ENCODE data around the gene OR6C1.
"Not testable (repeated sequence)": the region's sequence is repeated elsewhere in the genome, so short reads cannot be mapped to it uniquely, and the experiment has no call there.

The OR6C1 gene

DNA sequence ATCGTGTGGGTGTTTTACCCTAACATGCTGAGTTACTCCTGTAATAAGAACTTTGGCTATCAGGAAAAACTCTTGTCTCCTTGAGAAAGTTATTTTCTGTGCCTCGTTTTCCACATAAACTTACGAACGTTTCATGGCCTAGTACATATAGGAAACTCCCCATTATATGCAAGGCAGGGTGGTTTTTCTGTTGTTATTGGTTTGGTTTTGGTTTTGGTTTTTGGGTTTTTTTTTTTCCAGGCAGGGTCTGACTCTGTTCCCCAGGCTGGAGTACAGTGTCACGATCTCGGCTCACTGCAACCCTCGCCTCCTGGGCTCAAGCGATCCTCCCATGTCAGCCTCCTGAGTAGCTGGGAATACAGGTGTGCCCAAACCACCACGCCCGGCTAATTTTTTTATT lies 21.9 kb downstream of the OR6C1 start:
- Histone ChIP-seq H2AFZ (ENCODE audit: low read length) (no peak overlapping the region), H3K79me2 (ENCODE audit: insufficient read depth, low read length) (no peaks in the 10 kb centered on the region), H3K27me3 (ENCODE audit: insufficient read depth, low read length, poor library complexity, severe bottlenecking) (peaks cover 4% of the 10 kb centered on the region), H3K9me3 (ENCODE audit: insufficient read depth, low read depth, low read length) (no peaks in the 10 kb centered on the region), H3K4me3 (ENCODE audit: low read length, poor library complexity, severe bottlenecking) (no peak overlapping the region), H3K9ac (ENCODE audit: low read depth, low read length, poor library complexity, severe bottlenecking) (no peak overlapping the region), H3K36me3 (ENCODE audit: insufficient read depth, low read length) (no peaks in the 10 kb centered on the region), H3K4me2 (ENCODE audit: low read depth, low read length, poor library complexity, severe bottlenecking) (no peak overlapping the region), H3K4me1 (ENCODE audit: insufficient read depth, low read length, poor library complexity, severe bottlenecking) (no peaks in the 10 kb centered on the region), H3K9me2 (replicated peaks; ENCODE audit: low read depth, low read length) (no peaks in the 10 kb centered on the region), H3F3A (ENCODE audit: low read depth) (no peaks in the 10 kb centered on the region), H4K20me1 (ENCODE audit: insufficient read depth, low read length, poor library complexity, severe bottlenecking) (no peaks in the 10 kb centered on the region)
- no peak for TF ChIP-seq CTCF (conservative IDR thresholded peaks at IDR 0.05; ENCODE audit: low read length)
- no peak for TF ChIP-seq EZH2phosphoT487 (IDR thresholded peaks at IDR 0.05; ENCODE audit: borderline replicate concordance)

DNA sequence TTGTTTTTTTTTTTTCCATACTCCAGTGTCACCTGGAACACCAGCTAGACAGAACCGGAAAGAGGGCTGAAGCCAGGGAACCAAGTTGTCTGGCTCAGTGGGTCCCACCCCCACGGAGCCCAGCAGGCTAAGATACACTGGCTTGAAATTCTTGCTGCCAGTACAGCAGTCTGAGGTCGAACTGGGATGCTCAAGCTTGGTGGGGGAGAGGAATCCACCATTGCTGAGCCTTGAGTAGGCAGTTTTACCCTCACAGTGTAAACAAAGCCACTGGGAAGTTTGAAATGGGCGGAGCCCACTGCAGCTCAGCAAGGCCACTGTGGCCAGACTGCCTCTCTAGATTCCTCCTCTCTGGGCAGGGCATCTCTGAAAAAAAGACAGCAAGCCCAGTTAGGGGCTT lies 41.2 kb downstream of the OR6C1 start:
- H3K27me3 ChIP-seq (ENCODE audit: insufficient read depth, low read length, poor library complexity, severe bottlenecking); H2AFZ ChIP-seq (ENCODE audit: low read length): not testable (repeated sequence)

DNA sequence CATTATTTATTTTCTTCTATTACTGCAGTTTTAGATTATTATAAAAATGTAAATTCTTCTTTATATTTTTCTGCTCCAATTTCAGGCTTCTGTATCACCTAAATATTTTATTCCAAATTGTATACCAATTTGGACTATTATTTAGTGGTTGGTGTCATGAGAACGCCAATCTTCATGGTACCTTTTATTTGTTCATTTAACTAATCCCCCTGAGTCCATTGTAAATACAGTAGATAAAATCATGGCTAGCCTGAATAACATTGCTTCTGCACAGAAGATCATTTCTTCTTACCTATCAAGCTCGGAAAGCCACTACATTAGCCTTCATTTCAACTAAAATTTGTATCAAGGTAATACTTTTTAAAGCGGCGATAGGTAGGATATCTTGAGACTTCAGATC lies 48.5 kb downstream of the OR6C1 start, which contains the start of gene OR6C75:
OR6C75 (plus strand) TSS at position 301 of the 400 bp plus-strand sequence. CDS start 2,136 bp downstream, outside the sequence.
- H3K79me2 ChIP-seq (ENCODE audit: insufficient read depth, low read length), result no peaks in the 10 kb centered on the region
- H3K9me3 ChIP-seq (ENCODE audit: insufficient read depth, low read depth, low read length), result no peaks in the 10 kb centered on the region
- no peaks in the 10 kb centered on the region for H3K27me3 ChIP-seq (ENCODE audit: insufficient read depth, low read length, poor library complexity, severe bottlenecking)
- no peaks in the 10 kb centered on the region for H3F3A ChIP-seq (ENCODE audit: low read depth)
- no peak within 1 kb of the TSS for H3K9ac ChIP-seq (ENCODE audit: low read depth, low read length, poor library complexity, severe bottlenecking)
- no peaks in the 10 kb centered on the region for H4K20me1 ChIP-seq (ENCODE audit: insufficient read depth, low read length, poor library complexity, severe bottlenecking)
- no peaks in the 10 kb centered on the region for H3K9me2 ChIP-seq (replicated peaks; ENCODE audit: low read depth, low read length)
- H3K4me3 ChIP-seq (ENCODE audit: low read length, poor library complexity, severe bottlenecking), result no peak within 1 kb of the TSS
- TF ChIP-seq EZH2phosphoT487 (IDR thresholded peaks at IDR 0.05; ENCODE audit: borderline replicate concordance) (no peak), CTCF (conservative IDR thresholded peaks at IDR 0.05; ENCODE audit: low read length) (no peak)
- no peaks in the 10 kb centered on the region for H3K36me3 ChIP-seq (ENCODE audit: insufficient read depth, low read length)
- no peak within 1 kb of the TSS for H2AFZ ChIP-seq (ENCODE audit: low read length)
- H3K4me2 ChIP-seq (ENCODE audit: low read depth, low read length, poor library complexity, severe bottlenecking), result no peak within 1 kb of the TSS
- no peaks in the 10 kb centered on the region for H3K4me1 ChIP-seq (ENCODE audit: insufficient read depth, low read length, poor library complexity, severe bottlenecking)

More for the DNA sequence above, 41.2 kb downstream of the OR6C1 start:
- H3K9me2 ChIP-seq (replicated peaks; ENCODE audit: low read depth, low read length); H3K4me1 ChIP-seq (ENCODE audit: insufficient read depth, low read length, poor library complexity, severe bottlenecking); H3F3A ChIP-seq (ENCODE audit: low read depth); H3K9ac ChIP-seq (ENCODE audit: low read depth, low read length, poor library complexity, severe bottlenecking); H3K9me3 ChIP-seq (ENCODE audit: insufficient read depth, low read depth, low read length); H3K36me3 ChIP-seq (ENCODE audit: insufficient read depth, low read length); H4K20me1 ChIP-seq (ENCODE audit: insufficient read depth, low read length, poor library complexity, severe bottlenecking); H3K4me2 ChIP-seq (ENCODE audit: low read depth, low read length, poor library complexity, severe bottlenecking); H3K4me3 ChIP-seq (ENCODE audit: low read length, poor library complexity, severe bottlenecking); H3K79me2 ChIP-seq (ENCODE audit: insufficient read depth, low read length): not testable (repeated sequence)

DNA sequence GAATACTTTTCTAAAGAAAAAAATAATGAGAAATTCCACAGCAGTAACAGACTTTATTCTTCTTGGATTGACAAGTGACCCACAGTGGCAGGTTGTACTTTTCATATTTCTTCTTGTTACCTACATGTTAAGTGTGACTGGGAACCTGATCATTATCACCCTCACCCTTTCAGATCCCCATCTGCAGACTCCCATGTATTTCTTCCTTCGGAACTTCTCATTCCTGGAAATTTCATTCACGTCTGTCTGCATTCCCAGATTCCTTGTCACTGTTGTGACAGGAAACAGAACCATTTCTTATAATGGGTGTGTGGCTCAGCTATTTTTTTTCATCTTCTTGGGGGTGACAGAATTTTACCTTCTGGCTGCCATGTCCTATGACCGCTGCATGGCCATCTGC lies 50.9 kb downstream of the OR6C1 start:
- Histone ChIP-seq H3F3A (ENCODE audit: low read depth) (no peaks in the 10 kb centered on the region), H4K20me1 (ENCODE audit: insufficient read depth, low read length, poor library complexity, severe bottlenecking) (no peaks in the 10 kb centered on the region), H3K9me3 (ENCODE audit: insufficient read depth, low read depth, low read length) (no peaks in the 10 kb centered on the region), H3K4me3 (ENCODE audit: low read length, poor library complexity, severe bottlenecking) (no peak overlapping the region), H2AFZ (ENCODE audit: low read length) (no peak overlapping the region), H3K9me2 (replicated peaks; ENCODE audit: low read depth, low read length) (no peaks in the 10 kb centered on the region), H3K4me2 (ENCODE audit: low read depth, low read length, poor library complexity, severe bottlenecking) (no peak overlapping the region), H3K4me1 (ENCODE audit: insufficient read depth, low read length, poor library complexity, severe bottlenecking) (no peaks in the 10 kb centered on the region), H3K9ac (ENCODE audit: low read depth, low read length, poor library complexity, severe bottlenecking) (no peak overlapping the region), H3K79me2 (ENCODE audit: insufficient read depth, low read length) (no peaks in the 10 kb centered on the region), H3K27me3 (ENCODE audit: insufficient read depth, low read length, poor library complexity, severe bottlenecking) (no peaks in the 10 kb centered on the region), H3K36me3 (ENCODE audit: insufficient read depth, low read length) (no peaks in the 10 kb centered on the region)
- no peak for TF ChIP-seq CTCF (conservative IDR thresholded peaks at IDR 0.05; ENCODE audit: low read length)
- TF ChIP-seq EZH2phosphoT487 (IDR thresholded peaks at IDR 0.05; ENCODE audit: borderline replicate concordance), result no peak

All from Loucy (cell line).